Mammary epithelial cell (primary cell): ENCODE data around the gene WDR19.

Experiments used
- CTCF ChIP-seq, 2 donors: IDR thresholded peaks in 1 of 2; conservative IDR thresholded peaks in 1 of 2; 2 replicates each; pipeline ENCODE4 v1.5.1; 2011 to 2012; ENCODE audit warnings: inconsistent platforms in 2 of 2, low read length in 2 of 2, mild to moderate bottlenecking in 2 of 2, control low read depth in 1 of 2, low read depth in 1 of 2; ENCODE audit not compliant: insufficient read depth in 1 of 2; ENCODE audit errors: extremely low read depth in 1 of 2
- EZH2 ChIP-seq: IDR thresholded peaks from 2 replicates; pipeline ENCODE4 v1.6.1; 2012; ENCODE audit warnings: low read length, inconsistent platforms, borderline replicate concordance

- TF ChIP-seq CTCF (conservative IDR thresholded peaks at IDR 0.05 in 1 of 2, IDR thresholded peaks at IDR 0.05 in 1 of 2; ENCODE audit: extremely low read depth in 1 of 2, insufficient read depth in 1 of 2, low read depth in 1 of 2, low read length in 2 of 2) (no peak), EZH2 (no peak)
These were observed 51.5 kb downstream of the WDR19 start for GRCh38 chr4:39233783-39234182.
